ENCODE results near the gene FGA. TPM values are rescaled to one million over a fixed set of nuclear protein-coding genes. Genes with fewer than 3 reads are reported as not detected.

The FGA gene
- total RNA-seq, 1 donor = not detected

- Histone ChIP-seq H3K4me3 (ENCODE audit: insufficient read depth, low read length) (no peak overlapping the region), H2AFZ (ENCODE audit: low read length) (no peak overlapping the region), H3K4me2 (ENCODE audit: insufficient read depth, low read length) (no peak overlapping the region), H3K27me3 (ENCODE audit: insufficient read depth, low read length) (no peaks in the 10 kb centered on the region), H3K4me1 (ENCODE audit: insufficient read depth, low read length) (peaks cover 13% of the 10 kb centered on the region), H3K27ac (ENCODE audit: low read depth, low read length) (no peak overlapping the region), H3K9me3 (ENCODE audit: low read depth, low read length) (no peaks in the 10 kb centered on the region), H4K20me1 (ENCODE audit: insufficient read depth, low read length) (peaks cover 22% of the 10 kb centered on the region), H3K36me3 (ENCODE audit: insufficient read depth, low read length) (peaks cover 7% of the 10 kb centered on the region), H3K79me2 (ENCODE audit: insufficient read depth, low read length) (peaks cover 27% of the 10 kb centered on the region)
- peak; percentile 92 for TF ChIP-seq CTCF (IDR thresholded peaks at IDR 0.05; ENCODE audit: extremely low read depth, low read depth, low read length)
- DNase-seq (ENCODE audit: insufficient read length, low spot score, missing footprints) = no peak
Observed at GRCh38 chr4:154551872-154552686, 38.5 kb downstream of the FGA start.

GRCh38 chr4:154549894-154550790 is 40.4 kb downstream of the FGA start, which contains the start of gene PLRG1:
Gene PLRG1 (minus strand): TSS chr4:154550400. CDS start chr4:154550308, 92 bp downstream.
- no peaks in the 10 kb centered on the region for H3K9me3 ChIP-seq (ENCODE audit: low read depth, low read length)
- peaks cover 22% of the 10 kb centered on the region for H4K20me1 ChIP-seq (ENCODE audit: insufficient read depth, low read length)
- peak; percentile 93 for DNase-seq (ENCODE audit: insufficient read length, low spot score, missing footprints)
- H3K27me3 ChIP-seq (ENCODE audit: insufficient read depth, low read length) = no peaks in the 10 kb centered on the region
- H3K4me1 ChIP-seq (ENCODE audit: insufficient read depth, low read length) = peaks cover 13% of the 10 kb centered on the region
- peak within 1 kb of the TSS; percentile 100 for H3K4me2 ChIP-seq (ENCODE audit: insufficient read depth, low read length)
- H3K79me2 ChIP-seq (ENCODE audit: insufficient read depth, low read length) = peaks cover 27% of the 10 kb centered on the region
- peak within 1 kb of the TSS; percentile 96 for H3K4me3 ChIP-seq (ENCODE audit: insufficient read depth, low read length)
- peak within 1 kb of the TSS; percentile 91 for H3K27ac ChIP-seq (ENCODE audit: low read depth, low read length)
- peak within 1 kb of the TSS; percentile 97 for H2AFZ ChIP-seq (ENCODE audit: low read length)
- H3K36me3 ChIP-seq (ENCODE audit: insufficient read depth, low read length) = peaks cover 27% of the 10 kb centered on the region
- TF ChIP-seq CTCF (IDR thresholded peaks at IDR 0.05; ENCODE audit: extremely low read depth, low read depth, low read length) = no peak

GRCh38 chr4:154545689-154546088 is 44.9 kb downstream of the FGA start:
- DNase-seq (ENCODE audit: insufficient read length, low spot score, missing footprints) = no peak
- no peaks in the 10 kb centered on the region for H3K9me3 ChIP-seq (ENCODE audit: low read depth, low read length)
- no peak overlapping the region for H3K4me2 ChIP-seq (ENCODE audit: insufficient read depth, low read length)
- H4K20me1 ChIP-seq (ENCODE audit: insufficient read depth, low read length) = peaks cover 22% of the 10 kb centered on the region
- H3K27ac ChIP-seq (ENCODE audit: low read depth, low read length) = no peak overlapping the region
- H3K79me2 ChIP-seq (ENCODE audit: insufficient read depth, low read length) = peaks cover 27% of the 10 kb centered on the region
- no peak overlapping the region for H2AFZ ChIP-seq (ENCODE audit: low read length)
- peak; percentile 21 for TF ChIP-seq CTCF (IDR thresholded peaks at IDR 0.05; ENCODE audit: extremely low read depth, low read depth, low read length)
- H3K36me3 ChIP-seq (ENCODE audit: insufficient read depth, low read length) = peaks cover 63% of the 10 kb centered on the region
- no peak overlapping the region for H3K4me3 ChIP-seq (ENCODE audit: insufficient read depth, low read length)
- H3K4me1 ChIP-seq (ENCODE audit: insufficient read depth, low read length) = peaks cover 13% of the 10 kb centered on the region
- H3K27me3 ChIP-seq (ENCODE audit: insufficient read depth, low read length) = no peaks in the 10 kb centered on the region
